ENCODE data around the gene ZCCHC24.
"Not testable (repeated sequence)": the region's sequence is repeated elsewhere in the genome, so short reads cannot be mapped to it uniquely, and the experiment has no call there.

- not testable (repeated sequence) for TF ChIP-seq CTCF, POLR2A (IDR thresholded peaks at IDR 0.05)
Observed at GRCh38 chr10:79337783-79338469, 107.5 kb downstream of the ZCCHC24 start.
